HEK293 (cell line): ENCODE measurements around the gene LAMA2.

Experiments
- CTCF ChIA-PET: fragments of 350-600 bp; formaldehyde crosslinking; extraction: SDS; loops from one replicate; lab custom pipeline; 2021; ENCODE audit warnings: antibody characterized with exemption; lab: Yijun Ruan, JAX
- POLR2A ChIA-PET: fragments of 300-600 bp; formaldehyde crosslinking; extraction: SDS; loops from one replicate; lab custom pipeline; 2020; ENCODE audit warnings: antibody characterized with exemption, inconsistent platforms; lab: Yijun Ruan, JAX
- H3K27ac ChIP-seq: fragments of 200-500 bp; sonication (Bioruptor generic); 2 replicates; pipeline ENCODE4 v1.5.1; 2014; ENCODE audit warnings: low read depth, low read length, control low read depth, inconsistent platforms; ENCODE audit errors: extremely low read depth
- H3K36me3 ChIP-seq, 2 experiments: fragments of 200-500 bp in 1 of 2; sonication (Bioruptor generic) in 1 of 2; 1 replicate in 1 of 2; 2 replicates in 1 of 2; pipeline ENCODE4 v1.5.1; 2014 to 2017; ENCODE audit warnings: inconsistent platforms in 2 of 2, low read length in 2 of 2; ENCODE audit not compliant: control insufficient read depth in 2 of 2, insufficient read depth in 1 of 2
- H3K4me1 ChIP-seq: fragments of 200-500 bp; sonication (Bioruptor generic); 2 replicates; pipeline ENCODE4 v1.5.1; 2014; ENCODE audit warnings: mild to moderate bottlenecking, low read length, inconsistent platforms; ENCODE audit not compliant: control insufficient read depth, insufficient read depth
- H3K4me3 ChIP-seq: 2 replicates; pipeline ENCODE4 v1.5.1; 2011; ENCODE audit warnings: low read depth, mild to moderate bottlenecking, control low read depth, low read length, moderate library complexity
- H3K9me3 ChIP-seq: fragments of 200-500 bp; sonication (Bioruptor generic); 2 replicates; pipeline ENCODE4 v1.5.1; 2014; ENCODE audit warnings: low read depth, low read length, inconsistent platforms; ENCODE audit not compliant: control insufficient read depth, insufficient read depth
- GLIS1 ChIP-seq: fragments of 450-650 bp; formaldehyde crosslinking; IDR thresholded peaks from 2 replicates; pipeline ENCODE4 v1.5.1; 2016; ENCODE audit warnings: missing biosample characterization, missing genetic modification characterization
- KLF17 ChIP-seq: fragments of 450-650 bp; formaldehyde crosslinking; IDR thresholded peaks from 2 replicates; pipeline ENCODE4 v1.5.1; 2016; ENCODE audit warnings: missing biosample characterization, missing genetic modification characterization
- RBAK ChIP-seq: fragments of 450-650 bp; formaldehyde crosslinking; IDR thresholded peaks from 2 replicates; pipeline ENCODE4 v1.5.1; 2016; ENCODE audit warnings: missing biosample characterization, missing genetic modification characterization
- SP3 ChIP-seq: fragments of 450-650 bp; formaldehyde crosslinking; IDR thresholded peaks from 2 replicates; pipeline ENCODE4 v1.5.1; 2016; ENCODE audit warnings: missing biosample characterization, missing genetic modification characterization
- WT1 ChIP-seq: fragments of 450-650 bp; formaldehyde crosslinking; IDR thresholded peaks from 2 replicates; pipeline ENCODE4 v1.5.1; 2016; ENCODE audit warnings: missing biosample characterization, missing genetic modification characterization
- ZFP3 ChIP-seq: fragments of 450-650 bp; formaldehyde crosslinking; IDR thresholded peaks from 2 replicates; pipeline ENCODE4 v1.5.1; 2016; ENCODE audit warnings: low read depth, missing biosample characterization, missing genetic modification characterization
- ZFP41 ChIP-seq: fragments of 450-650 bp; formaldehyde crosslinking; IDR thresholded peaks from 2 replicates; pipeline ENCODE4 v1.5.1; 2016; ENCODE audit warnings: missing biosample characterization, missing genetic modification characterization, borderline replicate concordance
- ZNF202 ChIP-seq: fragments of 450-650 bp; formaldehyde crosslinking; IDR thresholded peaks from 2 replicates; pipeline ENCODE4 v1.5.1; 2016; ENCODE audit warnings: missing biosample characterization, missing genetic modification characterization, borderline replicate concordance
- ZNF221 ChIP-seq: fragments of 450-650 bp; formaldehyde crosslinking; IDR thresholded peaks from 2 replicates; pipeline ENCODE4 v1.5.1; 2017; ENCODE audit warnings: missing biosample characterization, missing genetic modification characterization, borderline replicate concordance
- ZNF26 ChIP-seq: fragments of 450-650 bp; formaldehyde crosslinking; IDR thresholded peaks from 2 replicates; pipeline ENCODE4 v1.5.1; 2016; ENCODE audit warnings: missing biosample characterization, missing genetic modification characterization
- ZNF311 ChIP-seq: fragments of 450-650 bp; formaldehyde crosslinking; IDR thresholded peaks from 2 replicates; pipeline ENCODE4 v1.5.1; 2017; ENCODE audit warnings: missing biosample characterization, missing genetic modification characterization, borderline replicate concordance
- ZNF324 ChIP-seq: fragments of 450-650 bp; formaldehyde crosslinking; IDR thresholded peaks from 2 replicates; pipeline ENCODE4 v1.5.1; 2016; ENCODE audit warnings: missing biosample characterization, missing genetic modification characterization
- ZNF394 ChIP-seq: fragments of 450-650 bp; formaldehyde crosslinking; IDR thresholded peaks from 2 replicates; pipeline ENCODE4 v1.5.1; 2016; ENCODE audit warnings: missing biosample characterization, missing genetic modification characterization, mild to moderate bottlenecking, moderate library complexity, borderline replicate concordance
- ZNF623 ChIP-seq: fragments of 450-650 bp; formaldehyde crosslinking; IDR thresholded peaks from 2 replicates; pipeline ENCODE4 v1.5.1; 2016; ENCODE audit warnings: missing biosample characterization, missing genetic modification characterization
- ZNF629 ChIP-seq: fragments of 450-650 bp; formaldehyde crosslinking; IDR thresholded peaks from 2 replicates; pipeline ENCODE4 v1.5.1; 2017; ENCODE audit warnings: missing biosample characterization, missing genetic modification characterization
- ZNF660 ChIP-seq: fragments of 450-650 bp; IDR thresholded peaks from 2 replicates; pipeline ENCODE4 v1.5.1; 2018; ENCODE audit warnings: missing biosample characterization, mild to moderate bottlenecking, missing genetic modification characterization
- ZNF76 ChIP-seq: fragments of 450-650 bp; formaldehyde crosslinking; IDR thresholded peaks from 2 replicates; pipeline ENCODE4; 2016; ENCODE audit warnings: low read depth, missing biosample characterization, missing genetic modification characterization, borderline replicate concordance
- ZNF777 ChIP-seq: fragments of 450-650 bp; formaldehyde crosslinking; IDR thresholded peaks from 2 replicates; pipeline ENCODE4 v1.5.1; 2017; ENCODE audit warnings: missing biosample characterization, missing genetic modification characterization, borderline replicate concordance
- TF ChIP-seq, protein P1 (sequence below): fragments of 450-650 bp; formaldehyde crosslinking; IDR thresholded peaks from 2 replicates; pipeline ENCODE4 v1.5.1; 2017; ENCODE audit warnings: missing biosample characterization, missing genetic modification characterization

The LAMA2 gene

GRCh38 chr6:129287231-129288177 lies 404.6 kb downstream of the LAMA2 start:
- no peaks in the 10 kb centered on the region for H3K9me3 ChIP-seq
- H3K4me3 ChIP-seq = no peak overlapping the region
- no peak overlapping the region for H3K27ac ChIP-seq
- H3K4me1 ChIP-seq = no peaks in the 10 kb centered on the region
- POLR2A ChIA-PET = no interaction called here
- TF ChIP-seq ZNF623 (no peak), SP3 (tag by site-specific recombination) (no peak), ZNF76 (tag by site-specific recombination) (no peak)
- TF ChIP-seq, all 188 proteins: peak for 0
- CTCF ChIA-PET = no interaction called here
- H3K36me3 ChIP-seq = no peaks in the 10 kb centered on the region

- H3K27ac ChIP-seq = no peak overlapping the region
- TF ChIP-seq ZNF221 (tag by site-specific recombination) (no peak), ZFP41 (tag by site-specific recombination) (no peak), RBAK (no peak), ZFP3 (tag by site-specific recombination) (no peak), WT1 (tag by site-specific recombination) (no peak)
- TF ChIP-seq, protein P1, sequence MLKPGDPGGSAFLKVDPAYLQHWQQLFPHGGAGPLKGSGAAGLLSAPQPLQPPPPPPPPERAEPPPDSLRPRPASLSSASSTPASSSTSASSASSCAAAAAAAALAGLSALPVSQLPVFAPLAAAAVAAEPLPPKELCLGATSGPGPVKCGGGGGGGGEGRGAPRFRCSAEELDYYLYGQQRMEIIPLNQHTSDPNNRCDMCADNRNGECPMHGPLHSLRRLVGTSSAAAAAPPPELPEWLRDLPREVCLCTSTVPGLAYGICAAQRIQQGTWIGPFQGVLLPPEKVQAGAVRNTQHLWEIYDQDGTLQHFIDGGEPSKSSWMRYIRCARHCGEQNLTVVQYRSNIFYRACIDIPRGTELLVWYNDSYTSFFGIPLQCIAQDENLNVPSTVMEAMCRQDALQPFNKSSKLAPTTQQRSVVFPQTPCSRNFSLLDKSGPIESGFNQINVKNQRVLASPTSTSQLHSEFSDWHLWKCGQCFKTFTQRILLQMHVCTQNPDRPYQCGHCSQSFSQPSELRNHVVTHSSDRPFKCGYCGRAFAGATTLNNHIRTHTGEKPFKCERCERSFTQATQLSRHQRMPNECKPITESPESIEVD (tag by site-specific recombination) = no peak
- H3K4me1 ChIP-seq = no peaks in the 10 kb centered on the region
- H3K9me3 ChIP-seq = no peaks in the 10 kb centered on the region
- no peak overlapping the region for H3K4me3 ChIP-seq
- H3K36me3 ChIP-seq = no peaks in the 10 kb centered on the region
- CTCF ChIA-PET = no interaction called here
- POLR2A ChIA-PET = no interaction called here
These were observed 406.5 kb downstream of the LAMA2 start for GRCh38 chr6:129289442-129289841.

- ChIA-PET POLR2A (no interaction called here), CTCF (no interaction called here)
- Histone ChIP-seq H3K9me3 (no peaks in the 10 kb centered on the region), H3K4me1 (no peaks in the 10 kb centered on the region), H3K27ac (no peak overlapping the region), H3K4me3 (no peak overlapping the region), H3K36me3 (no peaks in the 10 kb centered on the region)
- TF ChIP-seq GLIS1 = no peak
- no peak for TF ChIP-seq ZNF202 (tag by site-specific recombination)
- no peak for TF ChIP-seq ZNF629 (tag by site-specific recombination)
- TF ChIP-seq ZNF311 (tag by site-specific recombination) = no peak
- no peak for TF ChIP-seq ZNF777
These were observed 409.9 kb downstream of the LAMA2 start for GRCh38 chr6:129292836-129293235.

DNA sequence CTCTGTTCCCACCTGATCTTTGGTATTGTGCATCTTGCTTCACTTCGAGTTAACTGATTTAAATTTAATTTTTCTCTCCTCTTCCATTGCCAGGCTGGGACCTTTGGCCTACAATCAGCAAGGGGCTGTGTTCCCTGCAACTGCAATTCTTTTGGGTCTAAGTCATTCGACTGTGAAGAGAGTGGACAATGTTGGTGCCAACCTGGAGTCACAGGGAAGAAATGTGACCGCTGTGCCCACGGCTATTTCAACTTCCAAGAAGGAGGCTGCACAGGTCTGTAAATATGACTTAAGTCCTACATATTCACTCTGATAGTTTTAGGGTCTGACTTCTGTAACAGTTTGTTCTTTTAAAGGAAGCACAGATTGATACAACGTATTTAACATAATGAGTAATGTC lies 414.7 kb downstream of the LAMA2 start:
- H3K9me3 ChIP-seq = no peaks in the 10 kb centered on the region
- no peak overlapping the region for H3K27ac ChIP-seq
- no peaks in the 10 kb centered on the region for H3K36me3 ChIP-seq
- TF ChIP-seq ZNF660 (no peak), KLF17 (tag by site-specific recombination) (no peak), ZNF324 (tag by site-specific recombination) (no peak), ZNF394 (no peak), ZNF26 (tag by site-specific recombination) (no peak)
- TF ChIP-seq, all 188 proteins: peak for 0
- POLR2A ChIA-PET = no interaction called here
- CTCF ChIA-PET = interaction anchor here (0.6 to 0.7 kb wide), 2 partner anchors 46 to 304 kb away, joined by 3 read pairs; no protein-coding TSS in a partner anchor
- H3K4me3 ChIP-seq = no peak overlapping the region
- no peaks in the 10 kb centered on the region for H3K4me1 ChIP-seq
